Gastroesophageal sphincter (tissue), 4 donors: Measurements from ENCODE around the gene LRP1B. TPM values are rescaled to one million over a fixed set of nuclear protein-coding genes. Genes with fewer than 3 reads are reported as not detected.

Experiments
- ATAC-seq: fragments of 150-250 bp; one replicate; pipeline ENCODE4 v1.9.1; 2016; ENCODE audit warnings: mild to moderate bottlenecking, moderate library complexity
- H3K27ac ChIP-seq, 4 donors: fragments of 200-600 bp; sonication (generic) in 3 of 4; 1 replicate in 3 of 4; 2 replicates in 1 of 4; pipeline ENCODE4 v1.5.1; 2016 to 2019
- H3K27me3 ChIP-seq: fragments of 200-600 bp; sonication (generic); one replicate; pipeline ENCODE4 v1.5.1; 2019
- H3K36me3 ChIP-seq, 2 donors: fragments of 200-600 bp; sonication (generic); one replicate each; pipeline ENCODE4 v1.5.1; 2019; ENCODE audit warnings: control low read depth in 1 of 2
- H3K4me1 ChIP-seq, 3 donors: fragments of 200-600 bp; sonication (generic); 1 replicate in 2 of 3; 2 replicates in 1 of 3; pipeline ENCODE4 v1.5.1; 2016 to 2019; ENCODE audit warnings: control low read depth in 2 of 3
- H3K4me3 ChIP-seq, 2 donors: fragments of 200-600 bp; sonication (generic); one replicate each; pipeline ENCODE4 v1.5.1; 2019; ENCODE audit warnings: mild to moderate bottlenecking in 1 of 2, moderate library complexity in 1 of 2
- H3K9me3 ChIP-seq, 3 donors: fragments of 200-600 bp; sonication (generic); one replicate each; pipeline ENCODE4 v1.5.1; 2017 to 2019; ENCODE audit warnings: control low read depth in 2 of 3
- CTCF ChIP-seq, 4 experiments: fragments of 200-600 bp in 2 of 4; fragments of 450-650 bp in 2 of 4; sonication (generic) in 1 of 4; IDR thresholded peaks; one replicate each; pipeline ENCODE4 v1.5.1; 2017 to 2019; ENCODE audit warnings: antibody characterized with exemption in 4 of 4, mild to moderate bottlenecking in 2 of 4, moderate library complexity in 2 of 4
- EP300 ChIP-seq: sonication (generic); formaldehyde crosslinking; IDR thresholded peaks from one replicate; pipeline ENCODE4 v1.6.1; 2017; ENCODE audit warnings: antibody characterized with exemption, mild to moderate bottlenecking
- POLR2A ChIP-seq, 2 donors: fragments of 450-650 bp; IDR thresholded peaks; one replicate each; pipeline ENCODE4 v1.6.1; 2017; ENCODE audit warnings: antibody characterized with exemption in 2 of 2, mild to moderate bottlenecking in 2 of 2, moderate library complexity in 1 of 2
- POLR2AphosphoS5 ChIP-seq: sonication (generic); formaldehyde crosslinking; IDR thresholded peaks from one replicate; pipeline ENCODE4 v1.6.1; 2017; ENCODE audit warnings: antibody characterized with exemption
- WGBS, 2 donors: methylation state at CpG; one replicate each; pipeline ENCODE4 v1.1.5; 2018; ENCODE audit warnings: low coverage in 1 of 2; 5-methylcytosine and 5-hydroxymethylcytosine counted together
- total RNA-seq, 4 donors: library from RNA; depleted of rRNA; stranded (reverse); fragments of >200 nt; gene quantifications; one replicate each; pipeline ENCODE4 v1.1.0, GENCODE V29; 2016

The LRP1B gene
- total RNA-seq, 4 donors from 2014 or later, result 0.27 to 20.7 (median 3.2) TPM

DNA sequence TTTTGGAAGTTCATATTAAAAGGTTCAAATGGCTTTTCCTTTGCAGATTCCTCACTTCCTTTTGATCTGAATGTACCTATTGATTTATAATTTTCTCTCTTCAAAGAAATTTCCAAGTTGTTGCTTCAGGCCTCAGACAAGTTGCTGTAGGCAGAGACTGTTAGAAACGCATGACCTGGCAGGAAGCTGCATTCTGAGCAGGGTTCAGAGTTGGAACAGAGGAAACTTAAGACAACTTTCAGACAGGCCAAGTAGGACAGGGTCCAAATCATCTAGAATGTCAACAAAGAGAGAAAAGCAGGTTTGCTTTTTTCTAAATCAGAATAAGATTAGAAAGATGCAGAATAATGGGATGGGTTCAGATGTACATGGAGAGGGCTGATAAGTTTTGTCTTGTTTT is 416.3 kb downstream of the LRP1B start:
- H3K9me3 ChIP-seq, result no peaks in the 10 kb centered on the region
- ATAC-seq, result no peak
- no peak overlapping the region for H3K4me3 ChIP-seq
- no peaks in the 10 kb centered on the region for H3K36me3 ChIP-seq
- no peak for TF ChIP-seq CTCF (IDR thresholded peaks at IDR 0.05)
- no peak for TF ChIP-seq POLR2AphosphoS5
- TF ChIP-seq EP300, result no peak
- TF ChIP-seq POLR2A (IDR thresholded peaks at IDR 0.05), result no peak
- H3K27me3 ChIP-seq, result no peaks in the 10 kb centered on the region
- H3K4me1 ChIP-seq, result no peaks in the 10 kb centered on the region
- WGBS, 2 donors, result 25% methylated on average over 1 of the region's 1 CpG; no CpG with 5 or more reads in 1 of the 2 donors
- no peak overlapping the region for H3K27ac ChIP-seq

GRCh38 chr2:141711627-141712026 is 419.2 kb downstream of the LRP1B start:
- WGBS, 2 donors, result 22 to 44% methylated on average over 1 of the region's 1 CpG
- ATAC-seq, result no peak
- no peak for TF ChIP-seq POLR2A (IDR thresholded peaks at IDR 0.05)
- no peak for TF ChIP-seq EP300
- TF ChIP-seq POLR2AphosphoS5, result no peak
- TF ChIP-seq CTCF (IDR thresholded peaks at IDR 0.05), result no peak

GRCh38 chr2:141710589-141711239 is 420.1 kb downstream of the LRP1B start:
- Histone ChIP-seq H3K27me3 (no peaks in the 10 kb centered on the region), H3K27ac (no peak overlapping the region), H3K9me3 (no peaks in the 10 kb centered on the region), H3K4me3 (no peak overlapping the region), H3K4me1 (no peaks in the 10 kb centered on the region), H3K36me3 (no peaks in the 10 kb centered on the region)
- TF ChIP-seq EP300 (no peak), POLR2A (IDR thresholded peaks at IDR 0.05) (no peak), POLR2AphosphoS5 (no peak), CTCF (IDR thresholded peaks at IDR 0.05) (no peak)
- 88 to 98% methylated on average over 3 of the region's 3 CpGs for WGBS, 2 donors
- no peak for ATAC-seq

More at GRCh38 chr2:141711627-141712026, 419.2 kb downstream of the LRP1B start:
- Histone ChIP-seq H3K4me3 (no peak overlapping the region), H3K27ac (no peak overlapping the region), H3K9me3 (no peaks in the 10 kb centered on the region), H3K36me3 (no peaks in the 10 kb centered on the region), H3K4me1 (no peaks in the 10 kb centered on the region), H3K27me3 (no peaks in the 10 kb centered on the region)

DNA sequence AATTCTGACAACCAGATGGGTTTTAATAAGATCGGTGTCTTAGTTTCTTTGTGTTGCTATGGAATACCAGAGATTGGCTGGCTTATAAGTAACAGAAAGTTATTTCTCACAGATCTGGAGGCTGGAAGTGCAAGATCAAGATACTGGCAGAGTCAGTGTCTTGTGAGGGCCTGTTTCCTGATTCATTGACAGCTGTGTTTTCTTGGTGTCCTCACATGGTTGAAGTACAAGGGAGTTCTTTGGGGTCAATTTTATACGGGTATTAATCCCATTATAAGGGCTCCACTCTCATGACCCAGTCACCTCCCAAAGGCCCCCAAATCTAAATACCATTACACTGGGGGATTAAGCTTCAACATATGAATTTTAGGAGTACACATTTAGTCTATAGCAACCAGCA is 421.1 kb downstream of the LRP1B start:
- no peaks in the 10 kb centered on the region for H3K4me1 ChIP-seq
- H3K27ac ChIP-seq, result no peak overlapping the region
- H3K36me3 ChIP-seq, result no peaks in the 10 kb centered on the region
- no peak overlapping the region for H3K4me3 ChIP-seq
- no peak for TF ChIP-seq POLR2AphosphoS5
- no peak for TF ChIP-seq EP300
- TF ChIP-seq POLR2A (IDR thresholded peaks at IDR 0.05), result no peak
- no peak for TF ChIP-seq CTCF (IDR thresholded peaks at IDR 0.05)
- H3K27me3 ChIP-seq, result no peaks in the 10 kb centered on the region
- no peaks in the 10 kb centered on the region for H3K9me3 ChIP-seq
- WGBS, 2 donors, result 56 to 62% methylated on average over 1 to 2 of the region's 2 CpGs
- no peak for ATAC-seq

GRCh38 chr2:141707486-141707885 is 423.3 kb downstream of the LRP1B start:
- no peak for ATAC-seq
- Histone ChIP-seq H3K9me3 (no peaks in the 10 kb centered on the region), H3K4me1 (no peaks in the 10 kb centered on the region), H3K27me3 (no peaks in the 10 kb centered on the region), H3K27ac (no peak overlapping the region), H3K36me3 (no peaks in the 10 kb centered on the region), H3K4me3 (no peak overlapping the region)
- no peak for TF ChIP-seq POLR2A (IDR thresholded peaks at IDR 0.05)
- TF ChIP-seq POLR2AphosphoS5, result no peak
- no peak for TF ChIP-seq EP300
- no peak for TF ChIP-seq CTCF (IDR thresholded peaks at IDR 0.05)
- whole genome bisulfite sequencing, 2 donors, result 49 to 77% methylated on average over 3 of the region's 3 CpGs
